Activated CD4-positive, alpha-beta T cell treated with anti-CD3 and anti-CD28 coated beads for 4 hours (primary cell): ENCODE data around the gene MACROD2.
"Not testable (repeated sequence)": the region's sequence is repeated elsewhere in the genome, so short reads cannot be mapped to it uniquely, and the experiment has no call there.

ENCODE experiments used
- DNase-seq, 2 donors: peaks; one replicate each; pipeline ENCODE4 v3.0.0-alpha.2; 2020

Gene MACROD2

DNA sequence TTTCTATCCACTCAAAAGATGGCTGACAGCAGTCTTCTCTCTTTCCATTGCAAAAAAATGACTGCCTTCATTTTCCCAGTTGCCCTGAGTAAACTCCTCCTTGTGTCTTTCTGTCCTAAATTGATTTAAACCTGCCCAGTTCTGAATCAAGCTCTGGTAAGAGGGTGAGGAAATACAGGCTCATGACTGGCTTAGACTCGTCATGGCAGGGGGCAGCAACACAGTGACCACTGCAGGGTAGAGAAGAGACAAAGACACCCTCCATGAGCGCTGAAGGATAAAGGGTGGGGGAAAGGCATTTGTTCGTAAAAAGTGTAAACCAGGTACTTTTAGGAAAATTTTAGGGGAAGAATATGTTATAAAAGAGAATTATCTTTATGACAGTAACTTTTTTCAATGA, 1080.3 kb downstream of the MACROD2 start:
- no peak for DNase-seq

DNA sequence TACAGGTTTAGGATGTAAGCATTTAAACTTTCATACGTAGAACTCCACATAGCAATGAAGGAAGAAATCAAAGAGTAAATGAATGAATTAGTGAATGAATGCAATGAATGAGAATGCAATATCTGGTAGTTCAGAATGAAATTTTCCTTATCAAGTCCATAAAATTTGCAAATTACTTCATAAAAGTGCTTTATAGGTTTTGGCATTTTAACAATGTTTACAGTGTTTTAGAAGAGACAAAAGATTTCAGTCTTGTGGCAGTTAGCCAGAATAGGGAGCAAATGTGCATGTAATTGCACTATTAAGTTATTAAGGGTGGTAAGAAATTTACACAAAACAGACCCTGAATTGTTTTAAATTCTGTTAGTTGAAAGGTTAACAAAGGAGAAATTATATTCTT, 1081.5 kb downstream of the MACROD2 start:
- no peak for DNase-seq

DNA sequence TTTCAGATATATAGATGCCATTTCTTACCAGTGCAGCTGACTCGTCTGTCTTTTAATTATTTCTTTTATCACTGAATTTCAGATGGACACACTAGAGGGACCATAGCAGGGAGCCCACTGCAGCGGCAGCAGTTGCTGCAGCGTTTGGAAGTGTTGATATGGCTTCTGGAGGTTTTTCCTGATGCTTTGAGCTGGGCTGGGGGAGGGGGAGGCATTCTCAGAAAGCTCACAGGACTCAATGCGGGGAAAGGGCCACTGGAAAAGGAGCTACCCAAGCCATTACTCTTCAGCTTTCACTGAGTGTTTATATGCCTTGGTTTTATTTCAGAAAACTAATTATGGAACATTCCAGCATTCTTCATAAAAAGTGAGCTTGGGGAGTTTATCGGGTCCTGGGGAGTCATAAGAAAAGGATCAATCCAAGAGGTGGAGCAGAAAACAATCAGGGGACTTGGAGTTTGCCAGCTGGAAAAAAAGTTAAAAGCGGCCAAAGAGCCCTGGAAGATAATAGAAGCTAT, 1082.5 kb downstream of the MACROD2 start:
- DNase-seq, result no peak

DNA sequence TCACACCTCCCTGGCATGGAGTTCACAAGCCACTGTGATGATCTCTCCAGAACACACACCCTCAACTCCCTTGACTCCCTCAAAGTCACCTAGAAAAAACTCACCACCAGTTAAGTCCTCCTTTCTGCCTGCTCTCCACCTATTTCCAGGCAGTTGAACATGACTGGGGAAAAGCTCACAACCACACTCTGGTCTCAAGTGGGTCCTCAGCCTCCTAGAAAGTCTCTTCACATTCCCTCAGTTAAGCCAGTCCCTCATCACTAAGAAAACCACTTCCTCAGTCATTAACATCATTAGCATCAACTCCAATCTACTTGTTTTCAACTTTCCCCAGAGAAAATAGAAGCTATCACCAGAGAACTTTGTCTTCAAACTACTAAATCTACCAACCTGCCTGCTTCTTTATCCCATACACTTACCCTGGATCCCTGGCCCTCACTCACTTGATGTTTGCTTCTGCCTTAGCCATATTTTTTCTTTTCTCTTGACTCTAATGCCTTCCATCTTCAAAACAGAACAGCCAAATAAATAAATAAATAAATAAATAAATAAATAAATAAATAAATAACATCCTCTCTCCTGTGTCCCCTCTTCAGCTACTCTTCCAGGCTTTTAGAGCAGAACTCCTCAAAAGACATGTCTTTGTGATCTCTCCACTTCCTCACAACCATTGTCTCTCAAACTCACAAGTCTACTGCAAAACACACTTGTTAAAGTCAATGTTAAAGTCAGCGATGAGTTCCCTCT, 1084.5 kb downstream of the MACROD2 start:
- no peak for DNase-seq

DNA sequence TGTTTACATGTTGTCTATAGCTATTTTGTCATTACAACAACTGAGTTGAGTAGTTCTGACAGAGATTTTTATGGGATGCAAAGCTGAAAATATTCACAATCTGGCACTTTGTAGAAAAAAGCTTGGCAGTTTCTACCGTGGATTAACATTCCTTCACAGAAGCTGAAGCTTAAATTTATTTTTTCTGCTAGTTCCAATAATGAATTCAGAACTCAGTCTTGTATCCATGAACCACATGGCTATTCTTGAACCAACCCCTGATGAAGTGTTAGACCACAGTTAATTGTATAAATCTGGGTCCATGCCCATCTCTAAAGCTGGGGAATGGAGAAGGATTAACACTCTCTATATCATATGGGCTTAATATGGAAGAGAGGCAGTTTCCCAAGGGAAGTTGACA, 1085.9 kb downstream of the MACROD2 start:
- no peak for DNase-seq

DNA sequence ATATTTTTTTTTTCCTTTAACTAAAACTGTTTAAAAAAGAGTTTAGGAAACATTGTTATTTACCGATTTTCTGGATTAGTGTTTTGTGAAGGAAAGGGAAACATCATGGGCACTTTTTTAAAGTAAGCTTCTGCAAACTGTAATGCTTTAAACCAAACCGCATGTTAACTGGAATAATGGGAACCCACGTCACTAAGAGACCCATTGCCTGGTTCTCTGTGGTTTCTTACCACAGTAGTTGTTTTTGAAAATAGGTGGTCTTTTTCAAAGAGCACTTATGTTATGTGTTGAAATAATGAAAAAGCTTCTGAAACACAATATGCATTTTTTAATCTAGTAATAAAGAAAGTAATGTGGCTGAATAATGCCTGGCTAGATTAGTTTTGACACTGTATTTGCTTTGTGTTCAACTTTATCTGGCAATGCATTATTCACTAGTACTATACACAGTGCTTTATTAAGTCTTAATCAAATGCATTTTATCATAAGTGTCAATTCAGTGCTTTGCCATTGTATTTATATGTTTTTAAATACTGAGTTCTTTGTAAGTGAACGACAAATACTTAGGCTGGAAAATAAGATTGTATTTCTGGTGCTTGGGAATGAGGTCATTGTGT, 1096.2 kb downstream of the MACROD2 start:
- DNase-seq, result no peak

DNA sequence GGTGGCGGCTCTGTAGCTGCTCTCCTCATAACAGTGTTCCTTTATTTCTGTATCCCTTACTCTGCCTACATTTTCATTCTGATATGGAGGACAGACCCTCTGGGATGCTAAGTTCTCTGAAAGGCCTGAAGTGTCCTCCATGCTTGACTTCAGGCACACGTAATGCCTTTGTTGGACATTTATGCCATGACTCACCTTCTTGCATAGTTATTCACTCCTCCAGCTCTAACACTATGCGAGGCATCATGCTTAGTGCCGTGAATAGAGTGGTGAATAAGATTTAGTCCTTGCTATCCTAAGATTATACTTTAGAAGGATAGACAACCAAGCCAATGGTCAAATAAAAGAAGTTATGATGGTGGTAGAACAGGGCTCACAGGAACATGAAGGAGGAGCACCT, 1103.0 kb downstream of the MACROD2 start:
- no peak for DNase-seq

DNA sequence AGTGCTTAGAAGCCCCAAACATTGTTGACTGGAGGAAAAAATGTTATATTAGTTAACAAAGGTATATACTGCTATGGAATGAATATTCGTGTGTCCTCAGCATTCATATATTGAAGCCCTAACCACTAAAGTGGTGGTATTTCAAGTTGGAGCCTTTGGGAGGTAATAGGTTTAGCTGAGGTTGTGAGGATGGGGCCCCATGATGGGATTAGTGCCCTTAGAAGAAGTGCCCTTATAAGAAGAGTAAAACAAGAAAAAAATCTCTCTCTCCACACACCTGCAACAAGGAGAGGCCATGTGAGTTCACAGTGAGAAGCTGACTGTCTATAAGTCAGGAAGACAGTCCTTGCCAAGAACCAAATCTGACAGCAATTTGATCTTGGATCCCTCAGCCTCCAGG, 1103.8 kb downstream of the MACROD2 start:
- no peak for DNase-seq

DNA sequence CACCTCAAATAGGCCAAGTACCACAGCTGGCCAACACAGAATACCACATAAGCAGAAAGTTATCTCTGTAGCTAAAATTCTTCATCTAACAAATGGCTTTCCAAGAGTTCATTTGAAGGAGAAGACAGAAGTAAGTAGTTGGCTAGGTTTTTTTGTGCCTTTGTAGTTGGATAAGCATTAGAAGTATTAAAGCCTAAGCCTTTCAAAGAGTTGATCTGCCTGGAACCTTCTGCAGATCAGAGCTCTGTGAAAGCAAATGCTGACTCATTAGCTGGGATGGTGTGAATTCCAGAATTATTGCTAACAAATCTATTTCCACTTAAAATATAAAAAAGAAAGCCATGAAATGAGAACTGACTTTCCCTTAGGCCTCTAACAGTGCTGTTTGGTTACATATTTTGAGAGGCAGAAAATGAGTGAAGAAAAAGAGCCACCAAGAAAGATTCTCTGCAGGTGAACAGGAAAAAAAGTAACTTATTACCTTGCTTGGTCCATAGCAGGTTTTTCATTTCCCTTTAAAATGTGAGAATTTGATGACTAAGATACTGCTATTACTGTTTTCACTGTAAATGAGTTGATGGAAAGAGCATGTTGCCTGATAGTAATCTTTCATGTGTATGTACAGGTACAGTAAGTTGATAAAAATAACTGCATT, 1105.3 kb downstream of the MACROD2 start:
- DNase-seq, result no peak

DNA sequence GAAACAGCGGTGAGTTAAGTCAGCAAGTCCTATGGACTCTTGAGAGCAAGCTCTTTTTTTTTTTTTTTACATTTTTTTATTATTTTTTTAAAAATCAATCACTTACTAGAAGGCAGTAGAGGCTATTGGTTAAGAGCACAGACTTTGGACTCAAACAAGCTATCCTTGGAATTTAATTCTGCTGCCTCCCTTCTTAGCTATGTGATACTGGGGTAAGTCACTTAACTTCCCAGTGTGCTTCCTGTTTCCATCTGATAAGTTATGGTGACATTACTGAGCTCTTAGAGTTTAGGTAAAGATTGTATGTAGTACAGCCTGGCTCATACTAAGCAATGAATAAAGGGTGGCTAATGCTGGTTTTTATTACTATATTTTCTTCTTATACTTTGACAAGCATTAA, 1112.6 kb downstream of the MACROD2 start:
- no peak for DNase-seq

DNA sequence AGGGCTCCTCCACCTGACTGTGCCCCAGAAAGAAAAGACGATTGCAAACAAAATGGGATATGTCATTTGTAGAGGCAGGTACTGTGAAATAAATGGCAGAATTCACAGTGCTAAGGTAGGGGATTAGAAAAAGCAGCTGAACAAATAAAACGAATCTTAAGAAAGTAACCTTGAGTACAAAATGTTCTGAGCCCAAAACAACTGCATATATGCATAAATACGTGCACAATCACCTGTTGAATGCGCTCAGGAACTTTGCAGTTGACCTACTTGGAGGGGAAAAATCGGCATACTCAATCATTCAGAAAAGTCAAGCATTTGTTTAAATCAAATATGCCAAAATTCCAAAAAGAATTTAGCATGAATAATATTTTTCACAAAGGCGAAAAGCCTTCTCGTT, 1114.2 kb downstream of the MACROD2 start:
- no peak for DNase-seq

DNA sequence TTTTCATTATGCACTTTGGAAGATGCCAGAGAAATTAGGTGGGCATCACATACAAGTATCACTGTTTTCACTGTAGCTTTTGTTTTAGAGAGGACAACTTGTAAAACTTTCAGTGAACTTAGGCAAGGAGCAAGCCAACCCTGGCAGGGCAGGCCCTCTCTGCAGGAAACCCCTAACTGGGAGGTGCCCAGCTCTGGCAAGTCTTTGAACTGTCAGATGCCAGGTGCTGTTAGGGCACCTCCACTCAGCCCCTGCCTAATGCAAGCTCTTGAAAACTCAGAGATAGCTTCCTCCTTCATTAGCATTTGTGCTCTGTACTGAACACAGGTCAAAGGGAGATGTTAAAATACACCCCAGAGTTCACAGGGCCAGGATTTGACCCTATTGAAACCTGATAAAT, 1116.3 kb downstream of the MACROD2 start:
- DNase-seq, result no peak

DNA sequence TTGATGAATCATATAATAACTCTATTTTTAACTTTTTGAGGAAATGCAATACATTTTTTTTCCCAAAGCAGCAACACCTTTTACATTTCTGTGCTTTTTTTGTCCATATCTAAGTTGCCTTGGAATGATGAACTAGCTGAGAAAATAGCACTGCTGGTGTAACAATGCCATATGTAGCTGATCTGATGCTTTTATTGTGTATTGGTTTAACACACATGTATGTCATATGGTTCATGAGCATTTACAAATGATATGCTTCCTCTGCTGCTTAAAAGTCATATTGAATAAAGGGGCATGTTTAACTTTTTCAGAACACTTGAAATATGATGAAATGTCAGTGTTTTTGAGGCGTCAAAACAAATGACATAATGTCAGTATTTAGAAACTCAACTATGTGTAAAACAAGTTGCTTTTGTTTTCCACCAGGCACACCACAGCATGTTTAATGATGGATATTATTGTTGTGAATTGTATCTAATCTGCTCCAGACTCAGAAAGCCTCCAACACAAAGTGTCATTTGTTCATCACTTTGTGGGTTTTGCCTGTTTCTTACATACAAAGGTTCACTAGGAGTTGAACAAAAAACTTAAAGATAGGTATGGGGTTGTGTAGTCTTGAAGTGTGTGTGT, 1117.9 kb downstream of the MACROD2 start:
- no peak for DNase-seq

DNA sequence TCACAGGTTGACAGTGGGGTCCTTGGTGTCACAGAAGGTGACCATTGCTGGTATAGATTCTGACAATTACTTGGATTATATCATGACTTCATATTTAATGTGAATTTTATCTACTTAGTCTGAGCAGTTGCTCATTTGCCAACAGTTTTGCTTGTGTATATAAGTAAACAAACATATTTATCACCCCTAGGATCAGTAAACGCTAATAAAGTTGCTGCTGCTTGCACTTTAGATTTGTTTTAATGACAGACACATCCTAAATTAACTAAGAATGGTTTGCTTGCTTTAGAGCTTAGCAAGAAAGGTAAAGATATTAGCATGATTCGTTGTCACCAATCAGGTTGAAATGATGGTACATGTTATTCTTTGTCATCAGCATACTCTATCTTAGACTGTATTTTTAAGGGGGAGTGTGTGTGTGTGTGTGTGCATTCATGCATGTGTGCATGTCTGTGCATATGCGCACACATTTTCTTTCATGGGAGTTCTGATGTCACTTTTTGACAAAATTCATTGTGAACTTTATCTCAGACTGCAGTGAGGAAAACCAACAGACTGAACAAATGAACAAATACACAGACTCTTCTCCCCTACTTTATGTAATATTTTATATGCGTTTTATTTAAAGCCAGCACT, 1124.7 kb downstream of the MACROD2 start:
- DNase-seq, result no peak

DNA sequence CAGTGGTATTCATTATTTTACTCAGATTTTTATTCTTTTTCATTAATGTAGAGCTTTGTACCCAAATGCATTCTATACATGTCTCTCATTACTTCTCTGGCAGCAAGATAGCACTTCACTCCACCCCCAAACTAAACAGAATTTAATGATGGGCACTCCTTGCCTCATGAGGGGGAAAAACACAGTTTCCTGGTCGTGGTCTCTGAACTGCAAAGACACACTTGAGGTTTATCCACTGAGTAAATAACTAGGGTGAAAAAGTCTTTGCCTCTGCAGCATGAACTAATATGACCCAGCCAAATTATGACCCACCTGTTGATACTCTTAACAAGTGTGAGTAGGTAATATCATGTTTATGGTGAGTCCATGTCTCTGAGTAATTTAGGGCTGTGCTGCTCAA, 1127.3 kb downstream of the MACROD2 start:
- DNase-seq, result no peak

DNA sequence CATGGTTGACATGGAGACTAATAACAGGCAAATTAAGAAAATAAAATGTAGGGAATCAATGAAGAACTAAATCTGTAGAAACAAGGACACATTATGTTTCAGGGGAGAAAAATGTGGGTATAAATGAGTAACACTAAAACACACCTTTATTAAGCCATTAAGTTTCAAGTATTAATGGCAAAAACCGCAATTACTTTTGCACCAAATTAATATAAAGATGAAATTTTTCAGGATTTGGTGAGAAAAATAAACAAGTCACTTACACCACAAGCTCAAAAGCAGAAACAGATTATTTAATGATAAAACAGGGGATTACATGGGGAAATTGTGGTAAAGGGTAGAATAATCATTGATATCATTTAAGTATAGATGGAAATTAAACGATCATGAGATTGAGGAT, 1135.9 kb downstream of the MACROD2 start:
- no peak for DNase-seq

DNA sequence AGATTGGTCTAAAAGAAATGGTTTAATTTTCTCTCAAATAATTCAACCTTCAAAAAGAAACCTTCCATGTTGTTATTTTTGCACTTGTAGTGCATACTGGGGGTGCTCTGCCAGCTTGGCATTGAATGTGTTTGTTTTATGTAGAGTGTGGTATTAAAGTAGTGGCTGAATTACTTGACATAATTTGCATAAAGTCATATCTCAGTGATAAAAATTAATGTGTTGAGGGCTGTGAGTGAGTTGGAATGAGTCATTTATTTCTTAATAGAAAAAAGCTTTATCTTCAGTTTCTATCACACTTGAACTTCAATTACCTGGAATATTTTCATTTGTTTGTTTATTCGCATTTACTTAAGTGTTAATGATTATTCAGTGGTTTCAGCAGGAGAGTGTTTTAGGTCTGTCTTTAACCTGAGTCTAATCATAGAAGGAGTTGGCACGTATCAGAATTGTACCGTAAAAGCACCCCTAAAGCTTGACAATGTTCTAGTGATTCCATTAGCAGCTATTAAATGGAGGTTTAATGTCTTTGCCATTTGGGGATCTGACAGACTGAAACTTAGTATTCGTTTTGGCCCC, 1143.3 kb downstream of the MACROD2 start:
- DNase-seq, result no peak

DNA sequence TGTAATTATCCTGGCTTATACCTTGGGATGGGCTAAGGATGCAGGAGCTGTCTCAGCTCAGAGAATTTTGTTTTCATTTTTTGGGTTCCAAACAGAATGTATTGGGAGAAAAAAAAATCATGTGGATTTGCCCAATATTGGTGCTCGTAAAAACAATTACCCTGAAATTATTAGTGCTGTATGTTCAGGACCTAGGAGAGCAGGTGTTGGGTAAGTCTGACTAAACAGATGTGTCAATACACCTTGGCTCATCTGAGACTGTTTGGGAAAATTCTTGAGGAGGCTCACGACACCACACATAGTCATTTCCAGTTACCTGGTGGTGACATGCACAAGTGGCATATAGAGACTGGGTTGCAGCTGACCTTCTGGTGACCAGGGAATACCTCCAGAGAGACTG, 1144.2 kb downstream of the MACROD2 start:
- no peak for DNase-seq

DNA sequence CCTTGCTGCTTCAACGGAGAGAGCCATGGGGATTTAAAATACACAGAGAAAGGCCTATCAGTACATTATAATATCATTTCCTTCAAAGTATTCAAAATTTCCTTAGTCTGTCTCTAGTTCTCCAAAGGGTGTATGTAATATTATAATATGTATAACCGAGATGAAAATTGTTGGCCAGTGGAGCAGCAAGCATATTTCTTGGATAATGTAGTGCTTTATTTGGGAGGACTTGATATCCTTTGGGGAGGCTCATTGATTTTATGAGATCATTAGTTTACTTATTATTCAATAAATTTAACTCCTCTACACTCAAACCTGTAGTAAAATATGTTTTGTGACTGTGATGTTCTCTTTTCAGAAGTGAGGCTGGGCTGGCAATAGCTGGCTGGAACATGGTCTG, 1145.0 kb downstream of the MACROD2 start:
- DNase-seq, result no peak

DNA sequence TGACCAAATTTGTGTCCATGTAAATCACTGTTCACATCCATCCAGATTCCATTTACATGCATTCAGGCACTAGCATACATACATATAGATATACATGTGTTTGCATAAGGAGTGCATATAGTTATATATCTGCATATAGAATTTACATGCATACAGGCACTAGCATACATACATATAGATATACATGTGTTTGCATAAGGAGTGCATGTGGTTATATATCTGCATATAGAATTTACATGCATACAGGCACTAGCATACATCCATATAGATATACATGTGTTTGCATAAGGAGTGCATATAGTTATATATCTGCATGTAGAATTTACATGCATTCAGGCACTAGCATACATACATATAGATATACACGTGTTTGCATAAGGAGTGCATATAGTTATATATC, 1145.6 kb downstream of the MACROD2 start:
- not testable (repeated sequence) for DNase-seq

DNA sequence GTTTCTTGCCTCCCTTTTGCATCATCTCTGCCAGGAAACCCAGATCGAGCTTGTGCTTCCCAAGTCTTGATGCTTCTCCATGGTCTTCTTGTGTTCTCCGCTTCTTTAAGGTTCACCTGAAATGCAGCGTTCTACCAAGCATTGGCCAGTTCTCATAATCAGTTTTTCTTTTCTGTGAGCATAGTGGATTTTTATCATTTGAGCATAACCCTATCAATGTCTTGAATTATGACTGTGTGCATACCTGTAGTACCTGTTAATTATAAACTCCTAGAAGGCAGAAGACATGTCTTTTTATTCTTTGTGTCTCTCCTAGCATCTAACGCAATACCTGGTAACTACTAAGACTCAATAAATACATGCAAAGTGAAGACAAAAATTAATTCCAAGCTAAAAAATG, 1146.5 kb downstream of the MACROD2 start:
- DNase-seq, result no peak

DNA sequence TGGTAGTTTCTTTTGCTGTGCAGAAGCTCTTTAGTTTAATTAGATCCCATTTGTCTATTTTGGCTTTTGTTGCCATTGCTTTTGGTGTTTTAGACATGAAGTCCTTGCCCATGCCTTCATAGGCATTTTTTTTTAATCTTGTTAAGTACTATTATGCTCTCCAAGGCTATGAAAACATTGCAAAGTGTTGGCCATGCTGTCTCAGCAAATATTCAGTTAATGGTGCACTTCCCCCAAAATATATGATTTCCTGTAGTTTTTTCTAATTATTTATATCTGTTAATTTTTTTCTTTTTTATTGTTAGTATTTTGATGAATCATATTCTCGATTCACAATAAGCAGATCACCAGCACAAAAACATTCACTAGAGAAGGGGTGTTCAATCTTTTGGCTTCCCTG, 1148.2 kb downstream of the MACROD2 start:
- no peak for DNase-seq

DNA sequence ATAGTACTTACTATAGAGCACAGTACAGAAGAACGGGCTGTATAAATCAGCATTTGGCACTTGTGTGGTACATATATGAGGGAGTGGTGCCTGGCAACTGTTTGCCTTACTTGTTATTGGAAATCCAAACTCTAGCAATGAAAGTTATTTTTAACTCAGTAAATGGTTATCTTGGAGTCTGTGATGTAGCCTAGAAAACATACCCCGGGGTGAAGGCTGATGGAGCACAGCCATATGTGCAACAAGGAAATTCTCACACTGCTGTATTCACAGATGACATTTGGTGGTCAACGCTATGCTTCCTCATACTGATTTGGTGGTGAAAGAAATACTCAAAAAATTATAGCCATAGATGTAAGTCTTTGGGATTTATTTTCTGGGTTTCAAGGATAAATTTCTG, 1149.6 kb downstream of the MACROD2 start:
- DNase-seq, result no peak
